ENCODE data around the gene GMIP.

- TF ChIP-seq EP300 (IDR thresholded peaks at IDR 0.05): no peak
- TF ChIP-seq CTCF (IDR thresholded peaks at IDR 0.05): no peak
These were observed 7.6 kb upstream of the GMIP start for GRCh38 chr19:19651076-19651475.
